HG02763 (cell line): Measurements from ENCODE around the gene TUFT1.
A peak's percentile ranks its signal among the peaks of the same experiment; 100 is the strongest.
"Not testable (repeated sequence)": the region's sequence is repeated elsewhere in the genome, so short reads cannot be mapped to it uniquely, and the experiment has no call there.

ENCODE experiments used
- ATAC-seq: cut with Tn5 transposase; IDR thresholded peaks from one replicate; pipeline ENCODE4 v1.9.1; 2021; ENCODE audit warnings: mild to moderate bottlenecking, moderate library complexity; ENCODE audit not compliant: unreplicated experiment

The TUFT1 gene

GRCh38 chr1:151611832-151612500 lies 71.9 kb downstream of the TUFT1 start, which contains the start of gene SNX27:
SNX27 (plus strand) TSS chr1:151612050; CDS start chr1:151612202, 152 bp downstream.
- peak; percentile 94 for ATAC-seq

DNA sequence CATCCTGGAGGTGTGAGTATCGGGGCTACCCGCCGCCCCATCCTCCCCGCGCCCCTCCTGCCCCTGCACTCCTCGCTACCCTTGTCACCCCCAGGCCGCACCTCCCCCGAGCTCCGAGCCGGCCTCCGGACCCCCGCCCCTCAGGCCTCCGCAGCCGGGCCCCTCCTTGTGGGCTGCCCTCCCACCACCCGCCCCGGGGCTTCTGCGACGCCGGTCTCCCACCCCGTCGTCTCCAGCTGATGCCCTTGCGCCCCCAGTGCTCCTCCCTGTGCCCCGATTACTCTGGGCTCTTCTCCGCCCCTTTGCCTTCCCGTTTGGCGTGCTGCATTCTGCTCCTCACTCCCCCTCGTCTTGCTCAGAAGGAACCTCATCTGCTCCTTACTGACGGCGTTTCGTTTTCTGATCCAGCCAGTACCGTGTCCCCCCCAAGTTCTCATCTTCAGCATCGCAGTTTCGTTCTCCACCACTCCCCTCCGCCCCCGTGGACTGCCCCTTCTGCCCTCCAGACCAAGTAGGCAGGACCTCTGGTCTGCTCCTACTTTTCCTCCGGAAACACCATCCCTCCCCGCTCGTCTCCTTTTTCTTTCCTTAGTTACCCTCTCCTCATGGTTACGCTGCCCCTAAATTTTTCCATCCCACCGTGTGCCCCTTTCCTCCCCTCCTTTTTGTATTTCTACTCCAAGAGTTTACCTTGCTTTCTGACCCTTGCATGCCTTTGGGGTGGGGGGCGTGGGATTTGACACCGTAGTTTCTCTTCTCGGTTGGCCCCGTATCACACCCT lies 72.6 kb downstream of the TUFT1 start:
- ATAC-seq = no peak

- no peak for ATAC-seq
Observed at GRCh38 chr1:151613282-151613780, 73.2 kb downstream of the TUFT1 start.

GRCh38 chr1:151615711-151616504 lies 75.8 kb downstream of the TUFT1 start:
- no peak for ATAC-seq

- no peak for ATAC-seq
Observed at GRCh38 chr1:151616505-151616849, 76.4 kb downstream of the TUFT1 start.

- ATAC-seq = no peak
Observed at GRCh38 chr1:151618003-151618402, 77.9 kb downstream of the TUFT1 start.

DNA sequence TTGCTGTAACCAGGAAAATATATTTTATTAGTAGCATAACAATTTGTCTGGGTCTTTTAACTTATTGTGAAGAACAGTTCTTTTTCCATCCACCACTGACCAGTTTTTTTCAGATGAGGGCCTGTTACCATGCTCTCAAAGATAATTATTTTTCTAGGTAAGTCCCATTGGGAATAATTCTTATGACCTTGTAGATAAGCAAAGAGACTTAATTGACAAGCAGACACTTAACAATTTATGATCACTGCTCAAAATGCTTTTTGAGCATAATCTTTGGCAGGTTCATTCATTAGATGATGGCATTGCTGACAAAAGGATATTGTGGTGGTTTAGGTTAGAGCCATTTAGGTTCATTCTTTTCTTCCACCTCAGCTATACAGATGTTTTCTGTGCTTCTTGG lies 78.4 kb downstream of the TUFT1 start:
- ATAC-seq = no peak

GRCh38 chr1:151618996-151619395 lies 78.9 kb downstream of the TUFT1 start:
- ATAC-seq = not testable (repeated sequence)

GRCh38 chr1:151619489-151620093 lies 79.5 kb downstream of the TUFT1 start:
- ATAC-seq = no peak

GRCh38 chr1:151620286-151620685 lies 80.2 kb downstream of the TUFT1 start:
- no peak for ATAC-seq

GRCh38 chr1:151621351-151621750 lies 81.2 kb downstream of the TUFT1 start:
- no peak for ATAC-seq

DNA sequence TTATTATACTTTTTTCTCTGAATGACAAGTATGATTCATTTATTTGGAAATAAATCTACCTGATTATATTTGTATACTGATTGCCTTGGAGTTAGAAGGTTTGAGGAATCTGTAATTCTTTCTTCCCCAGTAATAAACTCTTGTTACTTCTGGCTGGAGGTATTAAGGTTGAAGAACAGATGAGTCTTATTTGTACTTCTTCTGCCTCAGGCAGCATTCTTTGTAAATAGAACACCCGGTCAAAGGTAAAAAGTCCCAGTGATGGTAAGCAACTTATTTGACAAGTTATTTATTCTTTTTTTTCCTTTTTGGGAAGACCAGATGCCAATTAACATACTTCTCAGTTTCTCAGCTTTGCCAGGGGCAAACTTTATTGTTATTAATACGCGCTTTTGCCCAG lies 84.7 kb downstream of the TUFT1 start:
- ATAC-seq = no peak

GRCh38 chr1:151626740-151627334 lies 86.7 kb downstream of the TUFT1 start:
- no peak for ATAC-seq

DNA sequence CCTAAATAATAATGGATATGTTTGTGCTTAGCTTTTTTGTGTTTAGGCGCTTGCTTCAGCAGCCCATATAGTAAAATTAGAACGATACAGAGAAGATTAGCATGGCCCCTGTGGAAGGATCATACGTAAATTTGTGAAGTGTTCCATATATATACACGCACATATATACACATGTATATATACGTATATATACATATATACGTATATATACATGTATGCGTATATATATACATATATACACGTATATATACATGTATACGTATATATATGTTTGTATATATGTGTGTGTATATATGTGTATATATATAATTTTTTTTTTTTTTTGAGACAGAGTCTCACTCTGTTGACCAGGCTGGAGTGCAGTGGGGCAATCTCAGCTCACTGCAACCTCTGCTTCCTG lies 89.2 kb downstream of the TUFT1 start:
- ATAC-seq = no peak
